ENCODE measurements around the gene DNMBP.
"Not testable (repeated sequence)": the region's sequence is repeated elsewhere in the genome, so short reads cannot be mapped to it uniquely, and the experiment has no call there.

DNMBP gene

DNA sequence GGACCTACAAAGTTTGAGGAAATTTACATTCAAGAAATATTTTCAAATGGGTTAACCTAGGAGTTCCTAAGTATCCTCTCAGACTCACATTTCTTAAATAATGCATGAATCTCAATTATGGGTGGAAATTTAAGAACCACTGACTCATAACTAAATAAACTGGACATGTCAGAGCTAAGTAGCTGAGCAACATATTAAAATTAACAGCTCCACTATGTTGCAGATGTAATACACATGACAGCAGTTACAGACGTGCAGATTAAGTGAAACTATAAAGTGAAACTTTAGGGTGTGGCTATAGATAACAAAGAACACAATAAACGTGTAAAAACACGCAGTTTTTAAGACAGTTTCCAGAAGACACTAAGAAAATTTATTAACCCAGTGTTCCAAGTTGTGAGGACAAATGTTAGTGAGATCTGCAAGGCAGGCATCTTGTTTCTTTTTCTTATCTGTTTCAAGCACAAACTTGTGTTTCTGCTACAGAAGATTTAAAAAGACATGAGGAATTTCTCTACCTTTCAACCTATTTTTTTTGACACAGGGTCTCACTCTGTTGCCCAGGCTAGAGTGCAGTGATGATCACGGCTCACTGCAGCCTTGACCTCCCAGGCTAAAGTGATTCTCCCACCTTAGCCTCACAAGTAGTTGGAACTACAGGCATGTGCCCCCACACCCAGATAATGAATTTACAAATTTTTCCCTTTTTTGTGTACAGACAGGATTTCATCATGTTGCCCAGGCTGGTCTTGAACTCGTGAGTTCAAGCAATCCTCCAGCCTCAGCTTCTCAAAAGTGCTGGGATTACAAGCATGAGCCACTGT lies 25.3 kb downstream of the DNMBP start:
- DNase-seq (ENCODE audit: low read depth in 3 of 3): no peak

DNA sequence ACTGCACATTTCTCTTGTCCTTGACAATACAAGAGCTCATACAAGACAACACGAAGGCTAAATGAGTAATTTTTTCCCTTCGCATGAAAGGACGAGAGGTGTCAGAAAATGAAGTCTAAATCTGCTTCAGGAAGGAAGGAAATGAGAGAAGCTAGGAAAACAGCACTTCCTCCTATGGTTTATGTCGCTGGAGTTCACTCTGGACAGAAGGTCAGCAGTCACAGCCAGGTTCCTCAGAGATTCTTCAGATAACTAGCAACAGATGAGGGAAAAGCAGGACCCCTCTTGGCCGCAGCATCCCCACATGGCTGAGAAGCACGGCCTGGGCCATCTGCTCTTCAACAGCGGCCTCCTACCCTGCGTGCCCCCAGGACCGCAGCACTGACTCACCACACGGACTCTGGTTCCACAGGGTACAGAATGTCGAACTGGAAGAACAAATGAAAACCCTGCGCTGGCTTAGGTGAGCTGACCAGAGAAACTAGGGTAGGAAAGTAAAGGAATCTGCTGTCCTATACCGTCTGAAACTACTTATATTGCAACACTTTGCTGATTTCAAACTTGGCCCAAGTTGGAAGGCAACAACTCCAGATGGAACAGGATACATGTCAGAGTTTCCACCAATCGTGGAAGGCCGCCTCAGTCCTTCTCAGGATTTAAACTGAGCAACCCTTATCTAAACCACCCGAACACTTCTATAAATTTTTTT lies 26.3 kb downstream of the DNMBP start:
- no peak for DNase-seq (ENCODE audit: low read depth in 3 of 3)

DNA sequence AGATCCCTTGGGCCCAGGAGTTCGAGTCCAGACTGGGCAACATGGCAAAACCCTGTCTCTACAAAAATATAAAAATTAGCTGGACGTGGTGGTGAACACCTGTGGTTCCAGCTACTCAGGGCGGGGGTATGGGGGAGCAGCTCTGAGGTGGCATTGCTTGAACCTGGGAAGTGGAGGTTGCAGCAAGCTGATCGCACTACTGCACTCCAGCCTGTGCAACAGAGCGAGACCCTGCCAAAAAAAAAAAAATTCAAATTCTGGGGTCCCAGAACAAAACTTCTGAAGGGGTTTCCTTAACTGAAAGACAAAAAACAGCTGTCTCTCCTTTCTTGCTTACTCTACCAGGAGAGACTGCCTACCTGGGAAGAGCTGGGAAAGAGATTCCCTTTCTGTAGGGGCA lies 27.0 kb downstream of the DNMBP start:
- no peak for DNase-seq (ENCODE audit: low read depth in 3 of 3)

DNA sequence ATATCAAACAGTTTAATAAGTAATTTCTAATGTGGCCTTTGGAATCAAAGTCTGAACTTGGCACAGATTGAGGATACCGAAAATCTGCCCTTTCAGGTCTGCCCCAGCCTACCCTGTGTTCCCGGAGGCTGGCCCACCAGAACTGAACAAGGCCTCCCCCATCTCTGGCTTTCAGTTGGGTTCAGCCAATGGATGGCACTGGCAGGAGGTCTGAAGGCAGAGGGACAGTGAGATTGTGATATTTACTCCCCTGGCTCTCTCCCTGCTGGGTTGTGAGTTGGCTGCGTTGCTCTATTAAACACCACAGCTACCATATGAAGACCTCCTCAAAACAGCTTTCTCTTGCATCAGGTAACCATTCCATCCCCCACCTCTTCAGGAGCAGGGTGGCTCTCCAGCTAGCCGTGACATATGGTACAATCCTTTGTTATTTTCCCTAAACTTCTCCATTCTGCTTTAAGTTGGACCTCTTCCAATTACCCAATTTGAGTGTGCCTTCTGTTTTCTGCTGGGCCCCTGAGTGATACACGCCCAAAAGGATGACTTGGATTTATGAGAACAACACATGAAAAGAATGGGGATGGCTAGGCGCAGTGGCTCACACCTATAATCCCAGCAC lies 28.1 kb downstream of the DNMBP start:
- no peak for DNase-seq (ENCODE audit: low read depth in 3 of 3)

DNA sequence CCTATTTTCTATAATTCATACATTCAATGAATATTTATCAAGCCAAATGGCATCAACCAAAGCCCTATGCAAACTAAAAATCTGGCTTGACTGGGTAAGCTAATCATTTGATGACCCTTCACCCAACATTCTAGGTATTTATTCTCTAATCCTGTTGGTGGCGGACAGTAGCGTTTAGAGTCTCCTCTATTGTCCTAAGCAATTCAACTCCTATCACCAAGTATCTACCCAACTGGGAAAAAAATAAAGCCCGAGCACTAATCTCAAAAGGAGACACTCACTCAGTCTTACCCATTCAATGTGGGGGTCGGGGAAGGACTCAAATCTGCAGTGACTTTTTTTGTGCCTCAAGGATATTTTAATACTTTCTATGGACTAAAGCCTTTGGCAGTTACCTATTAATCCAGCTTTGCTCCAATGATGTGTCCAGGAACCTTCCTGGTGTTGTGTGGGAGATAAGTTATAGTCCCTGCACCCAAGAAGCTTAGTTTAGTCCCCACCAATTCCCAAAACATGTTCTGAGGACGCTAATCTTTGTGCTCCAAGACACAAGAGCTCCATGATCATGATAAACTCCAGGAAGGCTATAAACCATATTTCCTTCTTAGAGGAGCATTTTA lies 30.6 kb downstream of the DNMBP start:
- DNase-seq (ENCODE audit: low read depth in 3 of 3): no peak

DNA sequence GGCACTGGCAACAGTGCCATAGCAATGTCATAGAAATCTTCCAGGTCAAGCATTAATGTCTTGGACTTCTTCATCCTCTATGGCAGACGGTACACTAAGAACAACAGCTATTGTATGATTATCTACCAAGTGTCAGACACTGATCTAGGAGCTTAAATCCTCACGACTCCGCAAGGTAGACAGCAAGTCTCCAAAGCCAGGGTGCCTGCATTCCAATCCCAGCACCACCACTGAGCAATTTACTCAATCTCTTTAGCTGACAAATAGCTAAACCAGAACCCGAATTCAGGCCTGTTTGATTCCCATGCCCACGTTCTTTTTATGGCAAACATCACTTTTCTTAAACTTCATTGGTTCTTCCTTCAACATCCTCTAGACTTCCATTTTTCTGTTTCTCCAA lies 31.8 kb downstream of the DNMBP start:
- no peak for DNase-seq (ENCODE audit: low read depth in 3 of 3)

DNA sequence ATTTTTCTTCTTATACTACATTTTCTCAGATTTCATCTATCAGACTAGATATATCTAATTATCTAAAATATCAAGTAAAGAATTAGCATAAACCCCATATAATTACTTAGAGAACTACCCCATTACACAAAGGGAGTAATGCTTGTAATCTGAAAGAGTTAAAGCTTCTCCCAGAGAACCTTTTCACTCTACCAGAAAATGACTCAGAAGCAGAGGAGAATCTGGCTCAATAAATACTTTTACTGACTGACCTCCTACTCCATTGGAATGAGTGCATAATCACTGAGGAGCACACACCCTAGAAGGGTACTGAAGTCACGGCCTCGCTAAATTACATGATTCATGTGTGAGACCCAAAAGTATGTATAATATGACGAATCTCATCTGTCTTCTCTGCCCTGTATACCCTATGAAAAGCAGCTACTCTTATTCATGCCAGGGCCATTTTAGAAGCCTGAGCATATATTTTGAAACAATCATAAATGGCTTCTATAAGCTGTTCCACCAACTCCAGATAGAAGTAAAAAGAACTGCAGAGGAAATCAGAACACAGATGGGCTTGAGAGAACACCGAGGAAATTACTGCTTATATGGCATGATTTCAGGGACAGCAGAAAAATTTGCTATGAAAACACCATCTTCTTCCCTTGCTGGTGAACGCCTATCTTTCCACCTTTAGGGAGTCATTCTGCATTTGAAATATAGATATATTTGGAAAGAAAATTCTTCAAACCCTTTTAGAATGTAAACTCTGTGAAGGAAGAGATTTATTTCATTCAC lies 32.7 kb downstream of the DNMBP start:
- no peak for DNase-seq (ENCODE audit: low read depth in 3 of 3)

DNA sequence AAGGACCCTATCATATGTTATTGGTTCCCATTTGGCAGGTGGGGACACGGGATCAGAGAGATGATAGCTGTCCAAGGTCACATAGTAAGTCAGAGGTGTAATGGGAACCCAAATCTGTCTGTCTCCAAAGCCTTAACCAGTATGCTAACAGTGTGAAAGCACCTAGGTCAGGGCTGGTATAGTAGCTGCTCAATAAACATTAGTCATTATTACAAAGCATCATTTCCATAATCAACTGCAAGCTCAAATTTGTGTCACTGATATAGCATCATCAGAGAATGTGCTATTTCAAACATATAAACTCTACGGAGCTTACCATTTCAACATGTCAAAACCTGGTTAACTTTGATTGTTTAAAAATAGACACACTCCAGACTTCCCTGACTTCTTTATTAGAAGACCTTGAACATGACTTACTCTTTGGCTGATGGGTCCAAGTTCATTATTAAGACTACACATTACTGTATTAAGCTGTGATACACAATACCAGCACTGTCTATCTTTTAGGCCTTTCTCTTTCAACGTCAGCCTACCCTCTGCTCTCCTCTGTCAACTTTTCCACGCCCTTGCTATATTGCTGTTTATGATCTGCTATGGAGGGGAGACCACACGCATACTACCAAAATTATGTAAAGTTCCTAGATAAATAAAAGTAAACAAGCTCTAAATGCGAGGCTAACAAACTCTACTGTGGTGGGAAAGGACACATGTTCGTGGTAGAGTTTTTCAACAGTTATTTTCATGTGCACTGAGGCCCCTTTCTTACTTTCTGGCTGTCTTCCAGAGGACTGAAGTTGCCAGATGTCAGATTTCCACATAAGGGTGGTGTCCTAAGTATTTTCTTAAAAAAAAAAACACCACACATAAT lies 33.6 kb downstream of the DNMBP start:
- no peak for DNase-seq (ENCODE audit: low read depth in 3 of 3)

DNA sequence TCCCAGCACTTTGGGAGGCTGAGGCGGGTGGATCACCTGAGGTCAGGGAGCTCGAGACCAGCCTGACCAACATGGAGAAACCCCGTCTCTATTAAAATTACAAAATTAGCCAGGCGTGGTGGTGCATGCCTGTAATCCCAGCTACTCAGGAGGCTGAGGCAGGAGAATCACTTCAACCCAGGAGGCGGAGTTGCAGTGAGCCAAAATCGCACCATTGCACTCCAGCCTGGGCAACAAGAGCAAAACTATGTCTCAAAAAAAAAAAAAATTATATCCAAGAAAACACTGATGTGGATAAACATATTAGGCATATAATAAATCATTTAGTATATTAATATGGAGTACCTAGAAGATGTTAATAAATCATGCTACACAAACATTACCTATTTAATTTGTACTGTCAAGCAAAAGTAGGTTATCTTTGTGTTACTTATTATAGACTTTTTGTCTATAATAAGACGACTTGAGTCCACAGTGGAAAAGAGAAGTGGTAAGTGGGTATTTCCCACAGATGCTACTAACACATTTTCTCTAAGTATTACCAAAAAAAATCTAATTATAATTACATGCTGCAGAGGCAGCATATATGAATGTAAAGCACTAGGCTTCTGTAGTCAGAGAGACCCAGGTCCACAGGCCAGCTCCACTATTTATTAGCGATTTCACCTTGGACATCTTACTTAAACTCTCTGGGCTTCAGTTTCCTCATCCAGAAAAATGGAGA lies 34.5 kb downstream of the DNMBP start:
- no peak for DNase-seq (ENCODE audit: low read depth in 3 of 3)

DNA sequence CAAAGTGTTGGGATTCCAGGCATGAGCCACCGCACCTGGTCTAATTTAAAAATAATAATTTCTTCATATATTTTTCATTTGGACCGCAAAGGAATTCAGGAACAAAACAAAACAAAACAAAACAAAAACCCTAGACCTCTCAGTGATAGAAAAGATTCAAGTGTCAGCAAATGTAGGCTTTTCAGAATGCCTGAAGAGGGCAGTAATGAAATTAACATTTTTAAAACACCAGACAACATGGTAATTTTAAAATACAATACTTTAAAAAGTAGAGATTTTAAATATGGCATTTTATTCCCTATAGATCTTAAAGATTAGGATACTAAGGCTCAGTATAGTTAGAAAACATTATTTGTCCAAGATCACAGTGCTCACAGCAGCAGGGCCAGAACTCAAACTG lies 36.6 kb downstream of the DNMBP start:
- DNase-seq (ENCODE audit: low read depth in 3 of 3): no peak

DNA sequence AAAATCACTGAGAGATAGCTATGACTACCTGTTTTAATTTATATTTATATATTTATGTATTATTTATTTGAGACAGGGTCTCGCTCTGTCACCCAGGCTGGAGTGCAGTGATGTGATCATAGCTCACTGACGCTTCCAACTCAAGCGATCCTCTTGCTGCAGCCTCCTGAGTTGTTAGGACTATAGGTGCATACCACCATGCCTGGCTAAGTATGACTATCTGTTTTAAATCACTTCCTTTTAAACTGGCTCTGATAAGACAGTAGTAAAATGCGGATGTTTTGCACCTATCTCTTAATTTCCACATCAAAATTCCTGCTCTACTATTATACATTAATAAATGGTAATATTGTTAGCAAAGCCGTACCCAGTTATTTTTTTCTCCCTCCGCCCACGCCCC lies 41.8 kb downstream of the DNMBP start:
- DNase-seq (ENCODE audit: low read depth in 3 of 3): no peak

DNA sequence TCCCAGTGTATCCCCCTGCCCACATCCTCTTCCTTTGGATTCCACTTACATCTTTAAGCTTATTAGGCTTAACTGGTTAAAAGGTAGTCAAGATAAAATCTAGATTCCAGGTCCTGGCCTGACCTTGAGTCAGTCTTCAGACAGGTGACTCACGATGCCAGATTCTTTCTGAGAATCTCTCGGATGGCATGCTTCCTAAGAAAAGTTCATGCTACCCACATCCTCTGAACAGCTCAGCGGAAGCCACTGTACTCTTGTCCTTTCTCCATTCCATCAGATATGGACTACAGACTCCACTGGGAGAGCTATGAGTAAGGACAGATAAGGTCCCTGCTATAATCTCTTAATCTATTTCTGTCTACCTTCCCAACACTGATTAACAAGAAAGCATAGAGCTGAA lies 43.4 kb downstream of the DNMBP start:
- no peak for DNase-seq (ENCODE audit: low read depth in 3 of 3)

DNA sequence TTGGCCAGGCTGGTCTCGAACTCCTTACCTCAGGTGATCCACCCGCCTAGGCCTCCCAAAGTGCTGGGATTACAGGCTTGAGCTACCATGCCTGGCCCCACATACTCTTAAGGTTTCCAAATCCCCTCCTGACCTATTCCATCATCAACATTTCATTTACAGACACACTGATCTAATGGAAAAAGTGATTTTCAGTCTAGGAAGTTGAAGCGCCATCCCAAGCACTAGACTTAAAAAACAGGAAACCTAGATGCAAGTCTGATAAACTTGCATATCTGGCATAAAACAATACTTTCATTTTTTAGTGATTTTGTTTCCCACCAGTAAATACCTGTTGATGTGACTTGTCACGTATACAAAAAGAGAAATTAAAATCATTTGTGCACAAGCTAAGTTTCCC lies 44.0 kb downstream of the DNMBP start:
- no peak for DNase-seq (ENCODE audit: low read depth in 3 of 3)

DNA sequence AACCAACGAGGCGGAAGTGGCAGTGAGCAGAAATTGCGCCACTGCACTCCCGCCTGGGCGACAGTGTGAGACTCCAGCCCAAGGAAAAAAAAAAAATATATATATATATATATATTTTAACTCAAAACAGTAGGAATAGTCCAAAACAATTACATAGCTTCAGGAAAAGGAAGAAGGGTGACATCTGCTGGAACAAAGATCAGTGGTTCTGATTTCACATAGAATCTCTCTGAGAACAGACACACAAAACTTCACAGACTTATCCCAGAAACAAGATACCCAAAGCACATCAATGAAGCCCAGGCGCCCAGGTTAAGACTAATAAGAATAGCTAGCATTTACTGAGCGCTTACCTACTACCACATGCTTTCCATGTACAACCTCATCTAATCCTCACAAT lies 45.0 kb downstream of the DNMBP start:
- DNase-seq (ENCODE audit: low read depth in 3 of 3): no peak

DNA sequence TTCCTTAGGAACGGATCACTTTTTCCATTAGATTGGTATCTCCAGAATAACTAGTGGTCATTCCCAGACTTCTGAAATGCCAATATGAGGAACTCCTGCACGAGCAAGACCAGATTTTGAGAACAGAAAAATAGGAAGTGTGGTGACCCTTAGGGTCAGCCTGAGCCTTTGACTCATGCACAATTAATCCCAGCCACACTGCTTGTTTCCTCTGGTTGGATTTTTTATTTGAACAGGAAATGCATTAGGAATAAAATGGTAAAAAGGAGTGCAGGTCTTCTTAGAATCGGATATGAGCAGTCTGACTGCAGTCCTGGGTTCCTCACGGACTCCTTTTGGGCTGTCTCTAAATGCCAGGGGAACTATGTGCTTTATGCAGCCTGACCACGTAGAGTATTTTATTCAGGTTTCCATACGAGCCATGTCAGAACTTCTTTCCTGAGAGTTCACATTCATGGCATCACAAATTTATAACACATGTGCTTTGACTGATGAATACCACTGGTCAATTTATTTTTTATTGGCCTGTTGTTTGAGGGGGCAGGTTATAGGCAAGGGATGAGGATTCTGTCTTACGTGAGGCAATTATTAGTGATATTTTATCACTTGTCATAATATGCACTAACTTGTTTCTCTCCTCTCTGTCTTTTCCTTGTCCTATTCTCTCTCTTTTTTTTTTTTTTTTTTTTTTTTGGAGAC lies 46.1 kb downstream of the DNMBP start:
- DNase-seq (ENCODE audit: low read depth in 3 of 3): not testable (repeated sequence)

DNA sequence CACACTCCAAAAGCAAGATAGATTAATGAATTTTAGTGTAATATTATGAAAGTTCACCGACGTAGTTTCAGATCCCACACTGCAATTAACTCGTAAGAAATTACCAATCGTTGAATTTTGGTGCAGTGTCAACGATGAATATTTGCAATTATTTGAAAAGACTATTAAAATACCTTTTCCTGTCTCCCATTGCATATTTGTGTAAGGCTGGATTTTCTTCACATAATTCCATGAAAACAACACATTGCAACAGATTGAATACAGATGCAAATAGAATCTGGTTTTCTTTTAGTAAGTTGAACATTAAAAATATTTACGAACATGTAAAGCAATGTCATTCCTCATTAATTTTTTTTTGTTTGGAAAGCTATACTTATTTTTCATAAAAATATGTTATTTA lies 50.9 kb downstream of the DNMBP start:
- no peak for DNase-seq (ENCODE audit: low read depth in 3 of 3)

DNA sequence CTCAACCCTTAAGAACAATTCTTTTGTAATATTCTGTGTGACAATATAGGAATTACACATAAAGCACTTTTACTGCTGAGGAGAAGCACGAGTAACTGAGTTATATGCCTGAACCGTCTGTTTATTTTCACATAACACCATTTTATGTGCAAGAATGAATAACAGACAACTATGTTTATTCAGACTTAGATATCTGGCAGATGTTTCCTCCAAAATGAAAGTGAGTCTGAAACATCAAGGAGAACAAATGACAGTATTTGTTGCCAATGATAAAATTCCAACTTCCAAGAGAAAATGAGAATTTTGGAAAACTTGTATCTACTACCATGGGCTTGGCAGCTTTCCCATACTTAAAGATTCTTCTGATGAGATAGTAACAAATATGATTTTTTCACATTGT lies 51.4 kb downstream of the DNMBP start:
- DNase-seq (ENCODE audit: low read depth in 3 of 3): no peak

DNA sequence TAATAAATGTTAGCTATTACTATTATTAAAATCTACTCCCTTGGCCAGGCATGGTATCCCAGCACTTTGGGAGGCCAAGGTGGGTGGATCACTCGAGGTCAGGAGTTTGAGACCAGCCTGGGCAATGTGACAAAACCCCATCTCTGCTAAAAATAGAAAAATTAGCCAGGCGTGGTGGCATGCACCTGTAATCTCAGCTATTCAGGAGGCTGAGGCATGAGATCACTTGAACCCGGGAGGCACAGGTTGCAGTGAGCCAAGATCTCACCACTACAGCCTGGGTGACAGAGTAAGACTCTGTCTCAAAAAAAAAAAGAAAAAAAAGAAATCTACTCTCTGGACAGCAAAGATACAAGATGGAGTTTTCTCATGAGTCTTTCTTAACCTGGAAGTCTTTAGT lies 56.2 kb downstream of the DNMBP start:
- DNase-seq (ENCODE audit: low read depth in 3 of 3): not testable (repeated sequence)

DNA sequence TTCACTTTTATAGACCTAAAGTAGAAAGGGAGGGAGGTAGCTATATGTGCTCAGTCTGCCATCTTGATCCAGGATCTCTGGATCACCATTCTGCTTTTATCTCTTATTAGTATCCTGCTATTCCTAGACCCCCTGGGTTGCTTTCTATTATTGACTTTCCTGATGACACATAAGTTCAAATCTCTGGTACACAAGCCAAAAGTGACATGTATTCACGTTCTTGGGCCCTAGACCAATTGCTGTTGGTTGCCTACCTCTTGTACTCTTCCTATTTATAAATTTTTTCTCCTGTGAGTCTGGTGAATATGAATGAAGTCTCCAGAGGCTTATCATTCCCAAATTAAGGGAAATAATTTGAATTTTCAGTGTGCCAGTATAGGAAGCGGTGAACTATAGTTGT lies 56.9 kb downstream of the DNMBP start:
- DNase-seq (ENCODE audit: low read depth in 3 of 3): no peak
